GM23338 (cell line): Measurements from ENCODE around the gene NTM. TPM values are rescaled to one million over a fixed set of nuclear protein-coding genes. Genes with fewer than 3 reads are reported as not detected.

Source experiments
- ATAC-seq: fragments of 200-7000 bp; cut with Tn5 transposase; 3 replicates; pipeline ENCODE4 v1.9.1; 2020
- DNase-seq: peaks from one replicate; pipeline ENCODE4 v3.0.0-alpha.2; 2015; ENCODE audit warnings: low spot score
- H2AFZ ChIP-seq: fragments of 200-600 bp; sonication (generic); 2 replicates; pipeline ENCODE4 v1.8.0; 2016; ENCODE audit warnings: antibody characterized with exemption, mild to moderate bottlenecking, moderate library complexity
- H3F3A ChIP-seq: fragments of 200-600 bp; sonication (generic); replicated peaks from 2 replicates; pipeline ENCODE4 v1.8.0; 2017; ENCODE audit warnings: antibody characterized with exemption, mixed run types, low read depth
- H3K27ac ChIP-seq: fragments of 200-600 bp; sonication (generic); 2 replicates; pipeline ENCODE4 v1.6.1; 2016; ENCODE audit warnings: low read depth
- H3K27me3 ChIP-seq: fragments of 200-600 bp; sonication (generic); 2 replicates; pipeline ENCODE4 v1.8.0; 2016; ENCODE audit warnings: mild to moderate bottlenecking, mixed run types, moderate library complexity; ENCODE audit not compliant: insufficient read depth
- H3K36me3 ChIP-seq: fragments of 200-600 bp; sonication (generic); 2 replicates; pipeline ENCODE4 v1.8.0; 2016; ENCODE audit warnings: mild to moderate bottlenecking; ENCODE audit not compliant: insufficient read depth
- H3K4me1 ChIP-seq: fragments of 200-600 bp; sonication (generic); 2 replicates; pipeline ENCODE4 v1.8.0; 2016; ENCODE audit warnings: mild to moderate bottlenecking, moderate library complexity; ENCODE audit not compliant: insufficient read depth
- H3K4me2 ChIP-seq: fragments of 200-600 bp; sonication (generic); 2 replicates; pipeline ENCODE4 v1.7.1; 2017; ENCODE audit warnings: mixed run types
- H3K4me3 ChIP-seq: fragments of 200-600 bp; sonication (generic); 2 replicates; pipeline ENCODE4 v1.6.1; 2016; ENCODE audit warnings: mixed run types
- H3K79me2 ChIP-seq: fragments of 200-600 bp; sonication (generic); replicated peaks from 2 replicates; pipeline ENCODE4 v1.8.0; 2017; ENCODE audit warnings: mild to moderate bottlenecking; ENCODE audit not compliant: insufficient read depth
- H3K9me2 ChIP-seq: fragments of 200-600 bp; sonication (generic); 2 replicates; pipeline ENCODE4 v1.8.0; 2017; ENCODE audit not compliant: insufficient read depth
- H4K20me1 ChIP-seq: fragments of 200-600 bp; sonication (generic); replicated peaks from 2 replicates; pipeline ENCODE4 v1.8.0; 2017; ENCODE audit warnings: mild to moderate bottlenecking; ENCODE audit not compliant: insufficient read depth
- H3K27ac Mint-ChIP-seq: 2 replicates; pipeline ENCODE4 v1.8.0; 2020; ENCODE audit warnings: inconsistent platforms, mild to moderate bottlenecking, moderate library complexity, mixed read lengths
- H3K27me3 Mint-ChIP-seq: 3 replicates; pipeline ENCODE4 v1.8.0; 2022; ENCODE audit warnings: low read depth, mild to moderate bottlenecking, moderate library complexity, mixed read lengths, inconsistent platforms; ENCODE audit not compliant: insufficient read depth, poor library complexity
- H3K36me3 Mint-ChIP-seq: 3 replicates; pipeline ENCODE4 v1.8.0; 2021; ENCODE audit warnings: low read depth, mild to moderate bottlenecking, inconsistent platforms, moderate library complexity, mixed read lengths
- H3K4me1 Mint-ChIP-seq: 3 replicates; pipeline ENCODE4 v1.8.0; 2020; ENCODE audit warnings: mild to moderate bottlenecking, inconsistent platforms, mixed read lengths
- H3K4me3 Mint-ChIP-seq: 3 replicates; pipeline ENCODE4 v1.8.0; 2021; ENCODE audit warnings: moderate library complexity, mild to moderate bottlenecking, inconsistent platforms, mixed read lengths
- H3K9me3 Mint-ChIP-seq: 3 replicates; pipeline ENCODE4 v1.8.0; 2020; ENCODE audit warnings: moderate library complexity, mild to moderate bottlenecking, inconsistent platforms, mixed read lengths
- CREB1 ChIP-seq: fragments of 250-450 bp; sonication (Bioruptor Pico); IDR thresholded peaks from 2 replicates; pipeline ENCODE4 v1.5.0; 2020; ENCODE audit warnings: low read depth, mild to moderate bottlenecking, moderate library complexity
- CTCF ChIP-seq, 2 experiments: fragments of 200-600 bp in 1 of 2; sonication (generic) in 1 of 2; conservative IDR thresholded peaks; 2 replicates each; pipeline versions ENCODE4 v1.5.1 to v1.6.1; 2016 to 2017; ENCODE audit warnings: antibody characterized with exemption in 2 of 2, low read depth in 2 of 2, mild to moderate bottlenecking in 2 of 2, moderate library complexity in 1 of 2
- ETS1 ChIP-seq: IDR thresholded peaks from 2 replicates; pipeline ENCODE4 v1.6.1; 2016; ENCODE audit warnings: antibody characterized with exemption
- EZH2 ChIP-seq: fragments of 200-600 bp; sonication (generic); IDR thresholded peaks from one replicate; pipeline ENCODE4 v1.8.0; 2017; ENCODE audit warnings: antibody characterized with exemption, mild to moderate bottlenecking, low read depth; ENCODE audit not compliant: unreplicated experiment
- EZH2phosphoT487 ChIP-seq: fragments of 200-600 bp; sonication (generic); IDR thresholded peaks from one replicate; pipeline ENCODE4 v1.8.1; 2018; ENCODE audit warnings: antibody characterized with exemption; ENCODE audit not compliant: unreplicated experiment
- JUNB ChIP-seq: IDR thresholded peaks from one replicate; pipeline ENCODE4 v1.6.1; 2016; ENCODE audit warnings: antibody characterized with exemption; ENCODE audit not compliant: unreplicated experiment
- NANOG ChIP-seq: IDR thresholded peaks from 2 replicates; pipeline ENCODE4 v1.6.1; 2016; ENCODE audit warnings: antibody characterized with exemption, borderline replicate concordance
- POLR2AphosphoS5 ChIP-seq: IDR thresholded peaks from 2 replicates; pipeline ENCODE4 v1.6.1; 2016; ENCODE audit warnings: antibody characterized with exemption, low read depth
- REST ChIP-seq: IDR thresholded peaks from one replicate; pipeline ENCODE4 v1.6.1; 2018; ENCODE audit warnings: antibody characterized with exemption; ENCODE audit not compliant: unreplicated experiment
- ZNF114 ChIP-seq: fragments of 250-450 bp; sonication (Bioruptor Pico); IDR thresholded peaks from 2 replicates; pipeline ENCODE4 v1.5.0; 2020; ENCODE audit warnings: mild to moderate bottlenecking, moderate library complexity
- ZNF331 ChIP-seq: fragments of 250-450 bp; sonication (Bioruptor Pico); IDR thresholded peaks from 2 replicates; pipeline ENCODE4 v1.5.0; 2020; ENCODE audit warnings: low read depth, mild to moderate bottlenecking, moderate library complexity
- polyA plus RNA-seq: library from polyadenylated mRNA; unstranded; fragments of >200 nt; fragmentation: Nextera tagmentation; extraction: Ambion mirVana; gene quantifications from 2 replicates; pipeline ENCODE4 v1.2.1, GENCODE V29; 2016
- total RNA-seq: library from RNA; depleted of rRNA; stranded (reverse); fragments of >200 nt; shearing (Covaris generic); gene quantifications from 2 replicates; pipeline ENCODE4 v1.2.3, GENCODE V29; 2014

Gene NTM
- total and polyA plus RNA-seq, 2 experiments from 2014 or later = 10.6 to 14.6 TPM

- Histone ChIP-seq H3F3A (no peaks in the 10 kb centered on the region), H3K27ac (no peak overlapping the region), H3K4me2 (no peak overlapping the region), H4K20me1 (no peaks in the 10 kb centered on the region; the same call in 1 of the 2 replicates), H3K36me3 (no peaks in the 10 kb centered on the region), H3K27me3 (no peaks in the 10 kb centered on the region), H3K4me3 (no peak overlapping the region), H3K4me1 (peaks cover 19% of the 10 kb centered on the region), H3K9me2 (no peaks in the 10 kb centered on the region), H3K79me2 (no peaks in the 10 kb centered on the region), H2AFZ (no peak overlapping the region)
- Mint-ChIP-seq H3K36me3 (no peaks in the 10 kb centered on the region), H3K9me3 (no peaks in the 10 kb centered on the region), H3K4me1 (peaks cover 28% of the 10 kb centered on the region), H3K27ac (no peak overlapping the region), H3K4me3 (no peak overlapping the region), H3K27me3 (peaks cover 9% of the 10 kb centered on the region)
- no peak for DNase-seq
- no peak for ATAC-seq
- TF ChIP-seq JUNB = no peak
- no peak for TF ChIP-seq EZH2phosphoT487
- no peak for TF ChIP-seq ETS1
- no peak for TF ChIP-seq ZNF114
- TF ChIP-seq NANOG = no peak
- TF ChIP-seq POLR2AphosphoS5 = no peak
- no peak for TF ChIP-seq CREB1
These were observed 397.0 kb downstream of the NTM start for GRCh38 chr11:131767421-131767820.

GRCh38 chr11:131770801-131771200 is 400.4 kb downstream of the NTM start:
- DNase-seq (no peak), ATAC-seq (no peak)
- TF ChIP-seq ZNF114 (no peak), NANOG (no peak), EZH2 (no peak), ZNF331 (CRISPR knock-in tag) (no peak), POLR2AphosphoS5 (no peak), REST (no peak), CTCF (conservative IDR thresholded peaks at IDR 0.05; ENCODE audit: low read depth in 2 of 2) (no peak), CREB1 (no peak), ETS1 (no peak)
- no peaks in the 10 kb centered on the region for H3K36me3 ChIP-seq
- no peak overlapping the region for H3K27ac ChIP-seq
- H3K79me2 ChIP-seq = no peaks in the 10 kb centered on the region
- no peaks in the 10 kb centered on the region for H3K27me3 ChIP-seq
- no peaks in the 10 kb centered on the region for H3K9me2 ChIP-seq
- peaks cover 11% of the 10 kb centered on the region for H3K4me1 ChIP-seq
- no peaks in the 10 kb centered on the region for H3K9me3 Mint-ChIP-seq
- H3F3A ChIP-seq = no peaks in the 10 kb centered on the region
- H3K36me3 Mint-ChIP-seq = no peaks in the 10 kb centered on the region
- H3K27me3 Mint-ChIP-seq = peaks cover 9% of the 10 kb centered on the region
- H4K20me1 ChIP-seq = no peaks in the 10 kb centered on the region; the same call in 1 of the 2 replicates
- no peak overlapping the region for H3K4me3 Mint-ChIP-seq
- H3K4me2 ChIP-seq = no peak overlapping the region
- no peak overlapping the region for H3K4me3 ChIP-seq
- peaks cover 16% of the 10 kb centered on the region; the same call in 2 of the 3 replicates for H3K4me1 Mint-ChIP-seq
- H3K27ac Mint-ChIP-seq = no peak overlapping the region
- no peak overlapping the region for H2AFZ ChIP-seq
